HEK293 (cell line): ENCODE measurements around the gene HNRNPC.

Experiments
- CTCF ChIP-seq: fragments of 450-650 bp; formaldehyde crosslinking; IDR thresholded peaks from 2 replicates; pipeline ENCODE4 v1.5.1; 2016; ENCODE audit warnings: missing biosample characterization, missing genetic modification characterization
- HIC1 ChIP-seq: fragments of 450-650 bp; formaldehyde crosslinking; IDR thresholded peaks from 2 replicates; pipeline ENCODE4 v1.5.1; 2016; ENCODE audit warnings: missing biosample characterization, missing genetic modification characterization
- MZF1 ChIP-seq: fragments of 450-650 bp; formaldehyde crosslinking; IDR thresholded peaks from 2 replicates; pipeline ENCODE4 v1.5.1; 2017; ENCODE audit warnings: missing biosample characterization, missing genetic modification characterization, borderline replicate concordance
- ZBTB11 ChIP-seq: fragments of 450-650 bp; formaldehyde crosslinking; conservative IDR thresholded peaks from 2 replicates; pipeline ENCODE4 v1.5.1; 2016; ENCODE audit warnings: low read depth, missing biosample characterization, missing genetic modification characterization
- ZNF138 ChIP-seq: fragments of 450-650 bp; formaldehyde crosslinking; IDR thresholded peaks from 2 replicates; pipeline ENCODE4 v1.5.1; 2016; ENCODE audit warnings: missing biosample characterization, missing genetic modification characterization, borderline replicate concordance
- ZNF302 ChIP-seq: fragments of 450-650 bp; formaldehyde crosslinking; IDR thresholded peaks from 2 replicates; pipeline ENCODE4 v1.5.1; 2016; ENCODE audit warnings: missing biosample characterization, missing genetic modification characterization, low read depth
- ZNF513 ChIP-seq: fragments of 450-650 bp; IDR thresholded peaks from 2 replicates; pipeline ENCODE4 v1.5.1; 2018; ENCODE audit warnings: missing biosample characterization, missing genetic modification characterization
- ZNF639 ChIP-seq: fragments of 450-650 bp; formaldehyde crosslinking; IDR thresholded peaks from 2 replicates; pipeline ENCODE4 v1.5.1; 2016; ENCODE audit warnings: missing biosample characterization, missing genetic modification characterization

- TF ChIP-seq ZNF639 (tag by site-specific recombination) = no peak
- no peak for TF ChIP-seq ZBTB11 (tag by site-specific recombination)
- no peak for TF ChIP-seq ZNF513
- TF ChIP-seq HIC1 = no peak
- TF ChIP-seq ZNF138 (tag by site-specific recombination) = no peak
- no peak for TF ChIP-seq CTCF
- no peak for TF ChIP-seq MZF1
- TF ChIP-seq ZNF302 (tag by site-specific recombination) = no peak
Observed at GRCh38 chr14:21204167-21205025, 64.8 kb downstream of the HNRNPC start.
